Measurements from ENCODE around the gene HNRNPUL2. TPM values are rescaled to one million over a fixed set of nuclear protein-coding genes. Genes with fewer than 3 reads are reported as not detected.

The HNRNPUL2 gene
- total and polyA plus RNA-seq, 2 of the 8 experiments (the other 6 are each of a cell fraction or from before 2014, with no cell fraction given), result 14.9 to 46.4 TPM

GRCh38 chr11:62724171-62724570, 3.1 kb downstream of the HNRNPUL2 start (continued):
- TF ChIP-seq RNF2 (IDR thresholded peaks at IDR 0.05; ENCODE audit: borderline replicate concordance, low read depth, low read length, missing control alignments, poor library complexity, severe bottlenecking) (no peak), SIX5 (IDR thresholded peaks at IDR 0.05; ENCODE audit: low read depth, low read length) (no peak), POLR2AphosphoS5 (IDR thresholded peaks at IDR 0.05; ENCODE audit: low read depth, low read length) (no peak), SP2 (IDR thresholded peaks at IDR 0.05; ENCODE audit: low read length) (no peak)
